ENCODE results near the gene GDI2.
"Not testable (repeated sequence)": the region's sequence is repeated elsewhere in the genome, so short reads cannot be mapped to it uniquely, and the experiment has no call there.

Gene GDI2

GRCh38 chr10:5832946-5833345, 19.7 kb upstream of the GDI2 start:
- TF ChIP-seq, protein P1, sequence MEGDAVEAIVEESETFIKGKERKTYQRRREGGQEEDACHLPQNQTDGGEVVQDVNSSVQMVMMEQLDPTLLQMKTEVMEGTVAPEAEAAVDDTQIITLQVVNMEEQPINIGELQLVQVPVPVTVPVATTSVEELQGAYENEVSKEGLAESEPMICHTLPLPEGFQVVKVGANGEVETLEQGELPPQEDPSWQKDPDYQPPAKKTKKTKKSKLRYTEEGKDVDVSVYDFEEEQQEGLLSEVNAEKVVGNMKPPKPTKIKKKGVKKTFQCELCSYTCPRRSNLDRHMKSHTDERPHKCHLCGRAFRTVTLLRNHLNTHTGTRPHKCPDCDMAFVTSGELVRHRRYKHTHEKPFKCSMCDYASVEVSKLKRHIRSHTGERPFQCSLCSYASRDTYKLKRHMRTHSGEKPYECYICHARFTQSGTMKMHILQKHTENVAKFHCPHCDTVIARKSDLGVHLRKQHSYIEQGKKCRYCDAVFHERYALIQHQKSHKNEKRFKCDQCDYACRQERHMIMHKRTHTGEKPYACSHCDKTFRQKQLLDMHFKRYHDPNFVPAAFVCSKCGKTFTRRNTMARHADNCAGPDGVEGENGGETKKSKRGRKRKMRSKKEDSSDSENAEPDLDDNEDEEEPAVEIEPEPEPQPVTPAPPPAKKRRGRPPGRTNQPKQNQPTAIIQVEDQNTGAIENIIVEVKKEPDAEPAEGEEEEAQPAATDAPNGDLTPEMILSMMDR (IDR thresholded peaks at IDR 0.05; ENCODE audit: low read depth, low read length) = no peak
- H3K4me3 ChIP-seq (ENCODE audit: low read depth, low read length) = no peak overlapping the region

DNA sequence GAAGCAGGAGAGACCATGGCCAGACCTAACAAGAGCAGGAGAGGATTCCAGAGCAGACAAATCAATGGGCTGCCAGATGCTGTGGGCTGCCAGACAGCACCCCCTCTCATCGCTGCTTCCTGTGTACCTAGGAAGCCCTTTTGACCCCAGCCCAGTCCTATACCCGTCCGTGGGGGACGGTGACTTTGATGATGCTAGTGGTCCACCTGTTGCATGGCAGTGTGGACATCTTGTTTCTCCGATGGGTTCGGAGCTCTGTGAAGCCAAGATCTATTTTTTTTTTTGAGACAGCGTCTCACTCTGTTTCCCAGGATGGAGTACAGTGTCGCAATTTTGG, 18.2 kb upstream of the GDI2 start:
- H3K4me3 ChIP-seq (ENCODE audit: low read depth, low read length) = no peak overlapping the region
- TF ChIP-seq, protein P1 (IDR thresholded peaks at IDR 0.05; ENCODE audit: low read depth, low read length) = no peak

GRCh38 chr10:5830629-5831445, 17.6 kb upstream of the GDI2 start:
- H3K4me3 ChIP-seq (ENCODE audit: low read depth, low read length) = no peak overlapping the region
- TF ChIP-seq, protein P1 (IDR thresholded peaks at IDR 0.05; ENCODE audit: low read depth, low read length) = no peak

DNA sequence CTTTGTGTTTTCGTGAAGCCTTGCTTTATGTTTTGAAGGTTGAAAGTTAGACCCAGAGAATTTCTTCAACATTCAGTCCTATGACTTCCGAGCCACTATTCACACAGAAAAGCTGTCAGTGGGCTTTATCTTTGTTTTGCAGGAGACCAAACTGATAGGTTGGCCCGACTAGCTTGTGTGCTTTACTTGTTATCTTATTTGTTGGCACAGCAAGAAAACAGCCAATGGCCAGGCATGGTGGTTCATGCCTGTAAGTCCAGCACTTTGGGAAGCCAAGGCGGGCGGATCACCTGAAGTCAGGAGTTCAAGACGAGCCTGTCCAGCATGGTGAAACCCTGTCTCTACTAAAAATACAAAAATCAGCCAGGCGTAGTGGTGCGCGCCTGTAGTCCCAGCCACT, 16.0 kb upstream of the GDI2 start:
- TF ChIP-seq, protein P1 (IDR thresholded peaks at IDR 0.05; ENCODE audit: low read depth, low read length) = no peak
- no peak overlapping the region for H3K4me3 ChIP-seq (ENCODE audit: low read depth, low read length)

DNA sequence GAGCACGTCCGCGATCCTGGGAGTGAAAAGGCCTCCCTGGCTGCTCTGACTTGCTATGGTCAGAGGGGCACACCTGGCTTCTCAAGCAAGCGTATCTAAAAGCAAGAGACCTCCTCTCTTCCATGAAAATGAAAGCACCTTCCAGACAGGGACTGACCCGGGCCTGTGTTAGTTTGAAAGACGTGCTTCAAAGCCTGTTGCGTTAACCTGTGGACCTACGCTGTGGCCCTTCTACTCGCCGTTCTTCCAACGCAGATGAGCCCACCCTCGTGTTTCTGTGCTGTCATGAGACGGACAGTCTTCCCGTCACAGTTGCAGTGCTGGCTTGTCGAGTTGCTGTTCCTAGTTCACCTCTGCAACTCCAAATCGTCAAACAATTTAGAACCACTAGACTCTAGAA, 15.5 kb upstream of the GDI2 start:
- TF ChIP-seq, protein P1 (IDR thresholded peaks at IDR 0.05; ENCODE audit: low read depth, low read length) = no peak
- no peak overlapping the region for H3K4me3 ChIP-seq (ENCODE audit: low read depth, low read length)

DNA sequence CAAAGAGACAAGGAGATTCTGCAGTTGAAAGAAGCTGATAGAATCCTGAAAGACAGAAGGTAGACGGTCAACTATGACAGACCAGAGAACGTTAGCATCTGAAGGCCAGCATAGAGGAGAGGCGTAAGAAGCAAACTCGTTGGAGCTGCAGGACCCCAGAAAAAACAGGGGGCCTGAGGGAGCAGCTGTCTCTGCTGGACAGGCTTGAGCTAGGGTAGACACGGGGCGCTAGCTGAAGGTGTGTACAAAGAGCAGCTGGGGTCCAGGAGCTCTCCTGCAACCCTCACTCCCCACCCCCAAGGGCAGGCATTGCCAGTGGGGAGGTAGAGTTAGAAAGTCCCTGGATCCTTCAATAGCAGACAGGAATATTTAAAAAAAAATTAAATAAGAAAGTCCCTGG, 14.6 kb upstream of the GDI2 start:
- H3K4me3 ChIP-seq (ENCODE audit: low read depth, low read length) = no peak overlapping the region
- TF ChIP-seq, protein P1 (IDR thresholded peaks at IDR 0.05; ENCODE audit: low read depth, low read length) = no peak

GRCh38 chr10:5826511-5826910, 13.3 kb upstream of the GDI2 start:
- H3K4me3 ChIP-seq (ENCODE audit: low read depth, low read length) = not testable (repeated sequence)

- TF ChIP-seq, protein P1 (IDR thresholded peaks at IDR 0.05; ENCODE audit: low read depth, low read length) = no peak
- H3K4me3 ChIP-seq (ENCODE audit: low read depth, low read length) = no peak overlapping the region
These were observed 5.7 kb upstream of the GDI2 start for GRCh38 chr10:5818894-5819293.

Data from WI38 (cell line).